GM12891 (cell line): Measurements from ENCODE around the gene PSMB7.

Experiments used
- PAX5 ChIP-seq: IDR thresholded peaks from 2 replicates; pipeline ENCODE4 v1.6.1; 2011; ENCODE audit warnings: low read length, moderate library complexity, mild to moderate bottlenecking; ENCODE audit not compliant: insufficient read depth, severe bottlenecking
- POLR2A ChIP-seq: IDR thresholded peaks from 2 replicates; pipeline ENCODE4 v1.6.1; 2011; ENCODE audit warnings: low read depth, low read length, control low read depth
- POLR2AphosphoS5 ChIP-seq: IDR thresholded peaks from 2 replicates; pipeline ENCODE4 v1.6.1; 2011; ENCODE audit warnings: low read depth, low read length, control low read depth
- SPI1 ChIP-seq: IDR thresholded peaks from 2 replicates; pipeline ENCODE4 v1.6.1; 2011; ENCODE audit warnings: low read depth, low read length, control low read depth

GRCh38 chr9:124322618-124323432 is 92.4 kb downstream of the PSMB7 start:
- no peak for TF ChIP-seq POLR2AphosphoS5
- TF ChIP-seq SPI1: no peak
- no peak for TF ChIP-seq POLR2A
- TF ChIP-seq PAX5: no peak
